ENCODE measurements around the gene ACSL1. TPM values are rescaled to one million over a fixed set of nuclear protein-coding genes. Genes with fewer than 3 reads are reported as not detected.

Gene ACSL1
- total RNA-seq, 1 experiment from 2014 or later: 3.5 TPM

GRCh38 chr4:184868623-184869022, 42.9 kb upstream of the ACSL1 start:
- H3K4me3 Mint-ChIP-seq: no peak overlapping the region
- TF ChIP-seq, protein P1, sequence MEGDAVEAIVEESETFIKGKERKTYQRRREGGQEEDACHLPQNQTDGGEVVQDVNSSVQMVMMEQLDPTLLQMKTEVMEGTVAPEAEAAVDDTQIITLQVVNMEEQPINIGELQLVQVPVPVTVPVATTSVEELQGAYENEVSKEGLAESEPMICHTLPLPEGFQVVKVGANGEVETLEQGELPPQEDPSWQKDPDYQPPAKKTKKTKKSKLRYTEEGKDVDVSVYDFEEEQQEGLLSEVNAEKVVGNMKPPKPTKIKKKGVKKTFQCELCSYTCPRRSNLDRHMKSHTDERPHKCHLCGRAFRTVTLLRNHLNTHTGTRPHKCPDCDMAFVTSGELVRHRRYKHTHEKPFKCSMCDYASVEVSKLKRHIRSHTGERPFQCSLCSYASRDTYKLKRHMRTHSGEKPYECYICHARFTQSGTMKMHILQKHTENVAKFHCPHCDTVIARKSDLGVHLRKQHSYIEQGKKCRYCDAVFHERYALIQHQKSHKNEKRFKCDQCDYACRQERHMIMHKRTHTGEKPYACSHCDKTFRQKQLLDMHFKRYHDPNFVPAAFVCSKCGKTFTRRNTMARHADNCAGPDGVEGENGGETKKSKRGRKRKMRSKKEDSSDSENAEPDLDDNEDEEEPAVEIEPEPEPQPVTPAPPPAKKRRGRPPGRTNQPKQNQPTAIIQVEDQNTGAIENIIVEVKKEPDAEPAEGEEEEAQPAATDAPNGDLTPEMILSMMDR (conservative IDR thresholded peaks at IDR 0.05): no peak
- H3K27me3 Mint-ChIP-seq (ENCODE audit: low read depth): no peaks in the 10 kb centered on the region; the same call in 1 of the 2 replicates
- Histone ChIP-seq H3K4me1 (ENCODE audit: insufficient read depth, low read length) (no peaks in the 10 kb centered on the region), H3K4ac (ENCODE audit: low read depth, low read length) (no peak overlapping the region), H2BK15ac (ENCODE audit: low read depth, low read length) (no peak overlapping the region), H2BK12ac (ENCODE audit: insufficient read length, low read depth, low read length) (no peak overlapping the region), H3T11ph (ENCODE audit: low read length) (no peak overlapping the region), H4K5ac (ENCODE audit: insufficient read length, low read depth, low read length) (no peak overlapping the region), H3K79me1 (ENCODE audit: insufficient read depth, low read depth, low read length, poor library complexity, severe bottlenecking) (no peaks in the 10 kb centered on the region), H3K18ac (ENCODE audit: insufficient read length, low read depth, low read length) (no peak overlapping the region), H2AFZ (ENCODE audit: low read length) (no peak overlapping the region), H3K9ac (ENCODE audit: extremely low read depth, insufficient read length, low read length) (no peak overlapping the region), H2BK5ac (ENCODE audit: insufficient read length, low read length) (no peak overlapping the region), H3K9me3 (ENCODE audit: control insufficient read depth, low read depth, low read length) (no peaks in the 10 kb centered on the region), H2BK120ac (ENCODE audit: low read depth, low read length, poor library complexity, severe bottlenecking) (no peak overlapping the region), H3K27me3 (ENCODE audit: insufficient read depth, low read length) (no peaks in the 10 kb centered on the region), H4K91ac (ENCODE audit: insufficient read length, low read depth, low read length) (no peak overlapping the region), H2BK20ac (ENCODE audit: low read depth, low read length, poor library complexity, severe bottlenecking) (no peak overlapping the region), H4K20me1 (ENCODE audit: control insufficient read depth, insufficient read depth, insufficient read length) (no peaks in the 10 kb centered on the region), H3K23ac (ENCODE audit: insufficient read length, low read depth, low read length) (no peak overlapping the region), H3K4me2 (ENCODE audit: insufficient read depth, insufficient read length, low read length) (no peak overlapping the region), H2AK5ac (ENCODE audit: insufficient read length, low read length) (no peak overlapping the region), H3K23me2 (ENCODE audit: insufficient read length, low read depth, low read length, poor library complexity, severe bottlenecking) (no peaks in the 10 kb centered on the region), H3K14ac (ENCODE audit: insufficient read depth, low read length) (no peak overlapping the region), H4K8ac (replicated peaks; ENCODE audit: insufficient read length, low read depth, low read length) (no peak overlapping the region), H3K56ac (ENCODE audit: insufficient read length, low read depth, low read length) (no peak overlapping the region), H3K27ac (ENCODE audit: insufficient read length, low read depth, low read length) (no peak overlapping the region), H3K79me2 (ENCODE audit: insufficient read depth, low read length) (no peaks in the 10 kb centered on the region)
- H3K4me1 Mint-ChIP-seq: no peaks in the 10 kb centered on the region
- no peak overlapping the region for H3K27ac Mint-ChIP-seq
- no peak for DNase-seq
- H3K9me3 Mint-ChIP-seq: no peaks in the 10 kb centered on the region; a peak in 1 of 5 replicates
- WGBS (ENCODE audit: extremely low coverage, insufficient read length, low lambda C conversion rate): no CpG with 5 or more reads among the region's 3 CpGs
- H3K36me3 Mint-ChIP-seq (ENCODE audit: insufficient read depth in 1 of 3, low read depth in 3 of 3): no peaks in the 10 kb centered on the region
